Activated CD8-positive, alpha-beta T cell treated with anti-CD3 and anti-CD28 coated beads for 36 hours (primary cell): Measurements from ENCODE around the gene FBN3. TPM values are rescaled to one million over a fixed set of nuclear protein-coding genes. Genes with fewer than 3 reads are reported as not detected.

Experiments used
- ATAC-seq: fragments of 200-7000 bp; cut with Tn5 transposase; one replicate; pipeline ENCODE4 v1.10.0; 2021; ENCODE audit warnings: mild to moderate bottlenecking, moderate library complexity
- CTCF ChIA-PET: fragments of 350-600 bp; sonication (Branson Sonifier 250); formaldehyde crosslinking; loops from one replicate; lab custom pipeline; 2021; ENCODE audit warnings: antibody characterized with exemption; lab: Charles Lee
- POLR2A ChIA-PET: fragments of 350-600 bp; sonication (Branson Sonifier 250); formaldehyde crosslinking; loops from one replicate; lab custom pipeline; 2021; ENCODE audit warnings: antibody characterized with exemption; lab: Charles Lee
- DNase-seq: peaks from one replicate; pipeline ENCODE4 v3.0.0-alpha.2; 2020
- H3K27ac Mint-ChIP-seq: one replicate; pipeline ENCODE4 v1.8.0; 2021; ENCODE audit warnings: mild to moderate bottlenecking, mixed read lengths
- H3K27me3 Mint-ChIP-seq: one replicate; pipeline ENCODE4 v1.8.0; 2021; ENCODE audit warnings: mixed read lengths
- H3K36me3 Mint-ChIP-seq: one replicate; pipeline ENCODE4 v1.8.0; 2021; ENCODE audit warnings: low read depth, mixed read lengths
- H3K4me1 Mint-ChIP-seq: one replicate; pipeline ENCODE4 v1.8.0; 2021; ENCODE audit warnings: low read depth, mixed read lengths
- H3K4me3 Mint-ChIP-seq: one replicate; pipeline ENCODE4 v1.8.0; 2021; ENCODE audit warnings: mild to moderate bottlenecking, moderate library complexity, mixed read lengths
- H3K9me3 Mint-ChIP-seq: one replicate; pipeline ENCODE4 v1.8.0; 2021; ENCODE audit warnings: mixed read lengths
- intact Hi-C: fragments of 100-400 bp; cut with micrococcal nuclease; formaldehyde crosslinking; loops from one replicate; pipeline ENCODE4 v1.10.0; 2022
- total RNA-seq, 2 experiments: library from RNA; stranded (reverse); gene quantifications; one replicate each; pipeline ENCODE4 v1.2.3, GENCODE V29; 2021
- TF ChIP-seq, protein P1 (sequence below): fragments of 200-600 bp; IDR thresholded peaks from one replicate; pipeline ENCODE4 v1.8.0; 2022; ENCODE audit warnings: antibody characterized with exemption, mild to moderate bottlenecking

The FBN3 gene
- total RNA-seq, 2 experiments from 2014 or later, result 0.02 TPM; not detected in 1

DNA sequence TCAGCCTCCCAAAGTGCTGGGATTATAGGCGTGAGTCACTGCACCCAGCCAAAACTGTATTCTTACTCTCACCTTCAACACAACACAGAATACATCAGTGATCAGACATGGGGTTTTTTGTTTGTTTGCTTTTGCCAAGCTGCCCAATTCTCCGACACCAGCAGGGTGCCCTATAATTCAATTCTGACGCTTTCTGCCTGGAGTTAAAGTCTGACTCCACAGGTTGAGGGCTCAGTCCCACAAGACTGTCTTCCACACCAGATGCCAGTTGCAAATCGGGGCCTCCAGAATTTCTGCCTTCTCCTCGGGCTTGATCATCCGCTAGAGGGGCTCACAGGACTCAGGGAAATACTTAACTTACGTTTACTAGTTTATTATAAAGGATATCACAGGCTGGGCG lies 22.1 kb downstream of the FBN3 start:
- Mint-ChIP-seq H3K4me1 (no peaks in the 10 kb centered on the region), H3K9me3 (no peaks in the 10 kb centered on the region), H3K27me3 (peaks cover 6% of the 10 kb centered on the region), H3K4me3 (no peak overlapping the region), H3K27ac (no peak overlapping the region), H3K36me3 (no peaks in the 10 kb centered on the region)
- TF ChIP-seq, protein P1, sequence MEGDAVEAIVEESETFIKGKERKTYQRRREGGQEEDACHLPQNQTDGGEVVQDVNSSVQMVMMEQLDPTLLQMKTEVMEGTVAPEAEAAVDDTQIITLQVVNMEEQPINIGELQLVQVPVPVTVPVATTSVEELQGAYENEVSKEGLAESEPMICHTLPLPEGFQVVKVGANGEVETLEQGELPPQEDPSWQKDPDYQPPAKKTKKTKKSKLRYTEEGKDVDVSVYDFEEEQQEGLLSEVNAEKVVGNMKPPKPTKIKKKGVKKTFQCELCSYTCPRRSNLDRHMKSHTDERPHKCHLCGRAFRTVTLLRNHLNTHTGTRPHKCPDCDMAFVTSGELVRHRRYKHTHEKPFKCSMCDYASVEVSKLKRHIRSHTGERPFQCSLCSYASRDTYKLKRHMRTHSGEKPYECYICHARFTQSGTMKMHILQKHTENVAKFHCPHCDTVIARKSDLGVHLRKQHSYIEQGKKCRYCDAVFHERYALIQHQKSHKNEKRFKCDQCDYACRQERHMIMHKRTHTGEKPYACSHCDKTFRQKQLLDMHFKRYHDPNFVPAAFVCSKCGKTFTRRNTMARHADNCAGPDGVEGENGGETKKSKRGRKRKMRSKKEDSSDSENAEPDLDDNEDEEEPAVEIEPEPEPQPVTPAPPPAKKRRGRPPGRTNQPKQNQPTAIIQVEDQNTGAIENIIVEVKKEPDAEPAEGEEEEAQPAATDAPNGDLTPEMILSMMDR, result no peak
- DNase-seq, result no peak
- ChIA-PET CTCF (no interaction called here), POLR2A (no interaction called here)
- intact Hi-C loops, result no loop called here
- ATAC-seq, result no peak

DNA sequence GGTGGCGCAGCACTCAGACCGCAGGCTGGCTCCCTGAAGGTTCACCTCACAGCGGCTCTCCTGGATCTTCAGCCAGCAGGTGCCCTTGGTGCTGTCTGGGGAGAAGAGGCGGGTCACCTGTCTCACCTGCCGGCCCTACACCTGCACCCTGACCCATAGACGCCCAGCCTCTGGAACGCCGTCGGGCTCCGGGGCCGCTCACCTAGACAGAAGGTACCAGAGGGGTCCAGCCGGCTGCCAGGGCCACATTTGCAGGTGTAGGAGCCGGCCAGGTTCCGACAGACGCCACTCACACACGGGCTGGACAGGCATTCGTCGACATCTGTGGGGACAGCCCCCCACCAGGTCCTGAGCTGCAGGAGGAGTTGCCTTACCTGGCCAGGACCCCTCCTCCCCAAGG lies 22.9 kb downstream of the FBN3 start:
- ChIA-PET CTCF (no interaction called here), POLR2A (no interaction called here)
- peaks cover 6% of the 10 kb centered on the region for H3K27me3 Mint-ChIP-seq
- H3K36me3 Mint-ChIP-seq, result no peaks in the 10 kb centered on the region
- H3K27ac Mint-ChIP-seq, result no peak overlapping the region
- TF ChIP-seq, protein P1, result no peak
- intact Hi-C loops, result no loop called here
- H3K4me1 Mint-ChIP-seq, result no peaks in the 10 kb centered on the region
- H3K4me3 Mint-ChIP-seq, result no peak overlapping the region
- ATAC-seq (no peak), DNase-seq (no peak)
- no peaks in the 10 kb centered on the region for H3K9me3 Mint-ChIP-seq

DNA sequence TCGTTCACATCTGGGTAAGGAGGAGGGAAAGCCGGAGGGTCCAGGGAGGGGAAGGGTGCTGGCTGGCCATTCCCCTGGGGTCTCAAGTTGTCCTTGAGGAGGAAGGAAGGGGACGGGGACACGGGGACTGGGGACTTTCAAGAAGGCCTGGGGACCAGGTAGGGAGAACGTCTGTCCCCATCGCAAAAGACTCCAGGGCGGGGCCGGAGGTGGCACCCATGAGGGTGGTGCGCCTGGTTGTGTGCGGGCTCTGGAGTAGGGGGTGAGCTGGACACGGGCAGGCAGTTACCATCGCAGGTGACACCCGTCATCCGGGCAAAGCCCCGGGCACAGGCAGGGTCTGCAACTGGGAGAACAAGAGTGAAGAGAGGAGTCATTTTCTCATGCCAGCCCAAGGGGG lies 23.4 kb downstream of the FBN3 start:
- ATAC-seq, result no peak
- no peak for DNase-seq
- no peaks in the 10 kb centered on the region for H3K4me1 Mint-ChIP-seq
- H3K27ac Mint-ChIP-seq, result no peak overlapping the region
- ChIA-PET CTCF (no interaction called here), POLR2A (no interaction called here)
- TF ChIP-seq, protein P1, result no peak
- peaks cover 6% of the 10 kb centered on the region for H3K27me3 Mint-ChIP-seq
- intact Hi-C loops, result no loop called here
- H3K9me3 Mint-ChIP-seq, result no peaks in the 10 kb centered on the region
- no peak overlapping the region for H3K4me3 Mint-ChIP-seq
- H3K36me3 Mint-ChIP-seq, result no peaks in the 10 kb centered on the region

DNA sequence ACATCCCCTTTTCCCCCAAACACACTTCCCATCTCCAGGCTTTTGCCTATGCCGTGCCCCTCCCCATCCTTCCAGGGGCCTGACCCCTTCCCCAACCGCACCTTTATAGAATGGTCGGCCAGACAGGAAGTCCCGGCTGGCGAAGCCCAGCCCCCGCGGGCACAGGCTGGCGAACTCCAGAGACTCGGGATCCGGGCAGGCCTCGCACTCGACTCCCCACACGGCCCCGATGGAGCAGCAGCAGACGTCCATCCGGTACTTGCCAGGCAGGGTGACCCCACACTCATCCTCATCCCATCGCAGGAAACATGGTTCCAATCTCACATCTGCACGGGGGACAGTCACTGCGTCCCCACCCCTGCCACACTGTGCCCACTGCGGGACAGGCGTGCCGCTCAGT lies 25.7 kb downstream of the FBN3 start:
- H3K4me1 Mint-ChIP-seq, result no peaks in the 10 kb centered on the region
- CTCF ChIA-PET, result no interaction called here

DNA sequence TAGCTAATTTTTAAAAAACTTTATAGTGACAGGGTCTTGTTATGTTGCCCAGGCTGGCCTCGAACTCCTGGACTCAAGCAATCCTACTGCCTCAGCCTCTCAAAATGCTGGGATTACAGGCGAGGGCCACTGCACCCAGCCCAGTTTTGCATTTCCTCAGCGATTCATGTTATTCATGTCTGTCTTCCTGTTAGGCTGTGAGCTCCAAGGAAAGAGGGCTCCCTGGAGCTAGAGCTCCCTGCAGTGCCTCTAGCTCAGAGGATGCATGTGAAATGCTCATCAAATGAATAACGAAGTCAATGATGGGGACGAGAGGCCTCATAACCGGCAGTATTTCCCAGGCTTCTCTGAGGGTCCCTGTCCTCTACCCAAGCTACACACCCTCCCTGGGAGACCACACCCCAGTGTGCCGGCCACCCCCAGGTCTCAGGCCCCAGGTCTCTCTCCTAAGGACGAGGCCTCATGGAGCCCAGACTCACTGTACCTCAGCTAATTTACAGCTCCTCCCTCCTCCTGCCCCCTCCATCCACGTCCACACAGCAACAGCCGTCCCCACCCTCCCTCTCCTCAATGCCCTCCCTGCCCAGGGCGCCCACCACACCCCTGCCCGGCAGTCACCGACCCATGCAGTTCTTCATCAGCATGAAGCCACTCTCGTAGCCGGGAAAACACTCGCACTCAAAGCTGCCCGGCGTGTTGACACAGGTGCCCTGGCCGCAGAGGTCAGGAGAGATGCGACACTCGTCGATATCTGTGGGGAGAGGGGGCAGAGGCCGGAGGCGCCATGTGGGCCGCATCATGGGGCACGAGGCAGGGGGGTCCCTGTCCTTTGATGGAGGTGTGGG lies 28.5 kb downstream of the FBN3 start:
- intact Hi-C loops, result no loop called here
- Mint-ChIP-seq H3K36me3 (no peaks in the 10 kb centered on the region), H3K27me3 (peaks cover 4% of the 10 kb centered on the region), H3K9me3 (no peaks in the 10 kb centered on the region), H3K4me1 (no peaks in the 10 kb centered on the region), H3K4me3 (no peak overlapping the region), H3K27ac (no peak overlapping the region)
- no peak for DNase-seq
- ChIA-PET POLR2A (no interaction called here), CTCF (no interaction called here)
- no peak for ATAC-seq
- TF ChIP-seq, protein P1, result no peak

More for the DNA sequence above, 25.7 kb downstream of the FBN3 start:
- intact Hi-C loops, result no loop called here
- Mint-ChIP-seq H3K27me3 (peaks cover 4% of the 10 kb centered on the region), H3K27ac (no peak overlapping the region), H3K9me3 (no peaks in the 10 kb centered on the region), H3K4me3 (no peak overlapping the region), H3K36me3 (no peaks in the 10 kb centered on the region)
- DNase-seq (no peak), ATAC-seq (no peak)
- POLR2A ChIA-PET, result no interaction called here
- TF ChIP-seq, protein P1, result no peak
